Body of pancreas (tissue), 4 donors: ENCODE data around the gene LYST.

Source experiments
- CTCF ChIP-seq, 7 experiments: fragments of 450-650 bp in 4 of 7; fragments of 200-600 bp in 3 of 7; sonication (generic) in 3 of 7; IDR thresholded peaks; one replicate each; pipeline ENCODE4 v1.5.1; 2016 to 2019; ENCODE audit warnings: antibody characterized with exemption in 7 of 7
- POLR2A ChIP-seq, 3 donors: fragments of 450-650 bp; IDR thresholded peaks; one replicate each; pipeline ENCODE4 v1.6.1; 2016; ENCODE audit warnings: antibody characterized with exemption in 3 of 3, mild to moderate bottlenecking in 2 of 3

- no peak for TF ChIP-seq POLR2A (IDR thresholded peaks at IDR 0.05)
- TF ChIP-seq CTCF (IDR thresholded peaks at IDR 0.05), result no peak
These were observed 223.7 kb downstream of the LYST start for GRCh38 chr1:235642943-235643371.
